ENCODE measurements around the gene EPGN. TPM values are rescaled to one million over a fixed set of nuclear protein-coding genes. Genes with fewer than 3 reads are reported as not detected.

Gene EPGN
- total and polyA plus RNA-seq, 7 donors = 0.47 to 4.3 (median 1.5) TPM; not detected in 4

DNA sequence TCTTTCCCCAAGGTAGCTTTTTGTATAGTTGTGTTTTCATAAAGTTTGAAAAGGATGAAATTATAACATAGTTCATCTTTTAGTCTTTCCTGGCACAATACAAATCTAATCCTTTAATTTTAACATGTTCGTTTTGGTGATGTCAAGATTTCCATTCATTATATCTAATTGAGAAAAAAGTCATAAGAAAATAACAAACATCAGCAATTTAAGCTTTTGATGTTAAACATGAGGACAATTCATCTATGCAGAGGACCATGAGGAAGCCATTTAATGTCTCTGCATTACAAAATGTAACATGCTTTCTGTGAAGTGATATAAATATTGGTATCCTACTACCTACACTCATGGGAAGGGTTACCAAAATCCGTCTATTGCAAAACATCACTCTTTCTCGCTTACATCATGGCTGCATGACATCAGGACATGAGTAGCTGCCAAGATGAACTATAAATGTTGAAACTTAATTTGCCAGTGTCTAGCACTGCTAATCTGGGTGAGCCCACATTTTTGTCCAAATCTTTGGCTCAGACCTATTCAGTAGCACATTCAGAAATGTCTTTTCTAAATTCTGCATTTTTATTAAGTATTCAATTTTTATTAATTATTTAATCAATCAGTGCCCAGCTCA, 9.5 kb downstream of the EPGN start:
- Histone ChIP-seq H3K4me1 (no peaks in the 10 kb centered on the region), H3K27me3 (ENCODE audit: insufficient read depth in 3 of 3, low read length in 2 of 3) (no peaks in the 10 kb centered on the region), H3K4me3 (no peak overlapping the region), H3K9me3 (no peaks in the 10 kb centered on the region), H3K36me3 (ENCODE audit: insufficient read depth in 1 of 2, low read depth in 1 of 2) (no peaks in the 10 kb centered on the region), H3K27ac (no peak overlapping the region)
- DNase-seq (no peak), ATAC-seq (no peak)
- intact Hi-C loops (cut with DNase I) = loop anchor here (5.0 to 10.0 kb wide), 2 partner anchors 123 to 130 kb away; no protein-coding TSS in a partner anchor
- TF ChIP-seq, protein P1, sequence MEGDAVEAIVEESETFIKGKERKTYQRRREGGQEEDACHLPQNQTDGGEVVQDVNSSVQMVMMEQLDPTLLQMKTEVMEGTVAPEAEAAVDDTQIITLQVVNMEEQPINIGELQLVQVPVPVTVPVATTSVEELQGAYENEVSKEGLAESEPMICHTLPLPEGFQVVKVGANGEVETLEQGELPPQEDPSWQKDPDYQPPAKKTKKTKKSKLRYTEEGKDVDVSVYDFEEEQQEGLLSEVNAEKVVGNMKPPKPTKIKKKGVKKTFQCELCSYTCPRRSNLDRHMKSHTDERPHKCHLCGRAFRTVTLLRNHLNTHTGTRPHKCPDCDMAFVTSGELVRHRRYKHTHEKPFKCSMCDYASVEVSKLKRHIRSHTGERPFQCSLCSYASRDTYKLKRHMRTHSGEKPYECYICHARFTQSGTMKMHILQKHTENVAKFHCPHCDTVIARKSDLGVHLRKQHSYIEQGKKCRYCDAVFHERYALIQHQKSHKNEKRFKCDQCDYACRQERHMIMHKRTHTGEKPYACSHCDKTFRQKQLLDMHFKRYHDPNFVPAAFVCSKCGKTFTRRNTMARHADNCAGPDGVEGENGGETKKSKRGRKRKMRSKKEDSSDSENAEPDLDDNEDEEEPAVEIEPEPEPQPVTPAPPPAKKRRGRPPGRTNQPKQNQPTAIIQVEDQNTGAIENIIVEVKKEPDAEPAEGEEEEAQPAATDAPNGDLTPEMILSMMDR (IDR thresholded peaks at IDR 0.05) = no peak
- WGBS, 3 donors = 40 to 46% (median 41%) methylated on average over 3 of the region's 3 CpGs

DNA sequence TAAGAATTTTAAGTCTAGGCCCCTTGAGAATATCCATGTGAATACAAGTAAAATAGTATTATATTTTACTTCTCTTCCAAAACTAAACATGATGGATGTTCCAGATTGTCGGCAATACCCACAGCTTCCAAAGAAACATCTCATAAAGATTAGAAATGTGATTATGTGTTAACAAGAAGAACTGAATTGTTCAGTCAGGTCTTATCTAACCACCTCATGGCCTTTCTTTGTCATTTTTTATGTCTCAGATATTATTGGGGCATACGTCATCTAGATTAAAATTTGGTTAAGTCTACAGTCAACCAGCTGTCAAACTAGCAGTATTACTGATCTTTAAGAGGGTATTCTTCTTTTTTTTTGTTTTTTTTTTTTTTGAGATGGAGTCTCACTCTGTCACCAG, 10.0 kb downstream of the EPGN start:
- Histone ChIP-seq H3K4me1 (no peaks in the 10 kb centered on the region), H3K36me3 (ENCODE audit: insufficient read depth in 1 of 2, low read depth in 1 of 2) (no peaks in the 10 kb centered on the region), H3K27me3 (ENCODE audit: insufficient read depth in 3 of 3, low read length in 2 of 3) (no peaks in the 10 kb centered on the region), H3K27ac (no peak overlapping the region), H3K9me3 (no peaks in the 10 kb centered on the region), H3K4me3 (no peak overlapping the region)
- DNase-seq = no peak
- 47 to 59% (median 48%) methylated on average over 2 of the region's 2 CpGs for WGBS, 3 donors
- intact Hi-C loops (cut with DNase I) = loop anchor here (5.0 to 10.0 kb wide), 2 partner anchors 123 to 131 kb away; no protein-coding TSS in a partner anchor
- TF ChIP-seq, protein P1 (IDR thresholded peaks at IDR 0.05) = no peak
- ATAC-seq = no peak

- no peak overlapping the region for H3K4me3 ChIP-seq
- intact Hi-C loops (cut with DNase I) = loop anchor here (5.0 to 10.0 kb wide), 2 partner anchors 125 to 132 kb away; no protein-coding TSS in a partner anchor
These were observed 11.2 kb downstream of the EPGN start for GRCh38 chr4:74319470-74319869.

GRCh38 chr4:74320559-74321118, 12.4 kb downstream of the EPGN start:
- Histone ChIP-seq H3K27ac (no peak overlapping the region), H3K4me1 (no peaks in the 10 kb centered on the region), H3K9me3 (no peaks in the 10 kb centered on the region), H3K4me3 (no peak overlapping the region), H3K36me3 (ENCODE audit: insufficient read depth in 1 of 2, low read depth in 1 of 2) (no peaks in the 10 kb centered on the region), H3K27me3 (ENCODE audit: insufficient read depth in 3 of 3, low read length in 2 of 3) (peaks cover 0 to 6% (median 0%) of the 10 kb centered on the region in 3 donors)
- ATAC-seq = no peak
- 39 to 47% (median 44%) methylated on average over 4 of the region's 4 CpGs for WGBS, 3 donors
- TF ChIP-seq, protein P1 (IDR thresholded peaks at IDR 0.05) = peak; percentile 11
- intact Hi-C loops (cut with DNase I) = no loop called here
- no peak for DNase-seq

More at GRCh38 chr4:74319470-74319869, 11.2 kb downstream of the EPGN start:
- no peak for DNase-seq
- Histone ChIP-seq H3K4me1 (no peaks in the 10 kb centered on the region), H3K27me3 (ENCODE audit: insufficient read depth in 3 of 3, low read length in 2 of 3) (no peaks in the 10 kb centered on the region), H3K27ac (no peak overlapping the region), H3K36me3 (ENCODE audit: insufficient read depth in 1 of 2, low read depth in 1 of 2) (no peaks in the 10 kb centered on the region), H3K9me3 (no peaks in the 10 kb centered on the region)
- no peak for ATAC-seq
- 69 to 82% (median 79%) methylated on average over 6 of the region's 6 CpGs for WGBS, 3 donors
- TF ChIP-seq, protein P1 (IDR thresholded peaks at IDR 0.05) = no peak
